C4-2B (cell line): ENCODE data around the gene OR6K6.

Experiments
- CTCF ChIP-seq: fragments of 450-650 bp; conservative IDR thresholded peaks from 2 replicates; pipeline ENCODE4 v1.5.1; 2017; ENCODE audit warnings: mild to moderate bottlenecking
- ZFX ChIP-seq: fragments of 450-650 bp; IDR thresholded peaks from 2 replicates; pipeline ENCODE4 v1.6.1; 2017

DNA sequence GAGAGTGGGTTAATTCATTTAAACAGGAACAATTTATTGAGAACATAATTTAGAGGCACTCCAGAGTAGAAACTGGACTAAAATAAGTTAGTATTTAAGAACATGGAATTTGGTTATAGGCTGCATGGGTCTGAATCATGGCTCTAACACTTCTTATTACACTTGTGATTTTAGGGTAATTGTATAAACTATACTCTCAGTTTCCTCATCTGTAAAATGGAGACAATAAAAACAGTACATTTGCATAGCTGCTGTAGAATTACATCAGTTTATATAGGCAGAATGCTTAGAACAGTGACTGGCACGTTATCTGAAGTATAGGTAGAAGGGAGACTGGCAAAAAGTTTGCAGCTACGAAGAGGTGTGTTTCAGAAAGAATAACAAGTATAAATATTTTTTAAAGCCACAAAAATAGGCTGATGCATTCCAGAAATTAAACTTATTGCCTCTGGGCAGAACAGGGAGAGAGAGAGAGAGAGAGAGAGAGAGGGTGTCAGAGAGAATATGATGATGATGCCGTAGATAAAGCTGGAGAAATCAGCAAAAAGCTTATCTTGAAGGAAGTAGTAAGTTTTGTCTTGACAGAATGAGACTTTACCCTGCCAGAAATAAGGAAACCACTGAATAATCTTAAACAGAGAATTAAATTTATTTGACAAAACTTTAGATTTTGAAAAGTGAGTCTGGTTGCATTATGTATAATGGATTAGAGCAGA lies 25.9 kb upstream of the OR6K6 start:
- TF ChIP-seq CTCF (no peak), ZFX (no peak)
